Smooth muscle cell (in vitro differentiated cells): ENCODE results near the gene CNGA1. TPM values are rescaled to one million over a fixed set of nuclear protein-coding genes. Genes with fewer than 3 reads are reported as not detected.
A peak's percentile ranks its signal among the peaks of the same experiment; 100 is the strongest.

ENCODE experiments used
- DNase-seq: peaks from one replicate; lab custom pipeline; 2025; ENCODE audit not compliant: unreplicated experiment; lab: John Stamatoyannopoulos, UW
- H2AFZ ChIP-seq: fragments of 200-600 bp; sonication (generic); 2 replicates; pipeline ENCODE4 v1.6.0; 2016; ENCODE audit warnings: antibody characterized with exemption, low read depth, mild to moderate bottlenecking
- H3F3A ChIP-seq: fragments of 200-600 bp; sonication (generic); 2 replicates; pipeline ENCODE4 v1.6.0; 2017; ENCODE audit warnings: antibody characterized with exemption, low read depth
- H3K27ac ChIP-seq: fragments of 200-600 bp; sonication (generic); 2 replicates; pipeline ENCODE4 v1.5.1; 2016; ENCODE audit warnings: low read depth, mild to moderate bottlenecking
- H3K27me3 ChIP-seq: fragments of 200-600 bp; sonication (generic); 2 replicates; pipeline ENCODE4 v1.6.1; 2016; ENCODE audit warnings: low read depth, mild to moderate bottlenecking
- H3K36me3 ChIP-seq: fragments of 200-600 bp; sonication (generic); 2 replicates; pipeline ENCODE4 v1.5.1; 2016; ENCODE audit warnings: low read depth
- H3K4me1 ChIP-seq: fragments of 200-600 bp; sonication (generic); 2 replicates; pipeline ENCODE4 v1.5.1; 2016; ENCODE audit warnings: low read depth
- H3K4me2 ChIP-seq: fragments of 200-600 bp; sonication (generic); 2 replicates; pipeline ENCODE4 v1.6.0; 2016; ENCODE audit warnings: mild to moderate bottlenecking
- H3K4me3 ChIP-seq: fragments of 200-600 bp; sonication (generic); 2 replicates; pipeline ENCODE4 v1.5.1; 2016; ENCODE audit warnings: mild to moderate bottlenecking
- H3K79me2 ChIP-seq: fragments of 200-600 bp; sonication (generic); 2 replicates; pipeline ENCODE4 v1.6.0; 2016; ENCODE audit warnings: low read depth, mild to moderate bottlenecking
- H3K9ac ChIP-seq: fragments of 200-600 bp; sonication (generic); 2 replicates; pipeline ENCODE4 v1.6.0; 2016; ENCODE audit warnings: low read depth
- H3K9me3 ChIP-seq: fragments of 200-600 bp; sonication (generic); replicated peaks from 2 replicates; pipeline ENCODE4 v1.5.1; 2016; ENCODE audit warnings: low read depth
- H4K20me1 ChIP-seq: fragments of 200-600 bp; sonication (generic); 2 replicates; pipeline ENCODE4 v1.6.0; 2016; ENCODE audit warnings: low read depth
- WGBS: methylation state at CpG from one replicate; pipeline ENCODE4 v1.1.7; 2016; ENCODE audit warnings: low lambda C conversion rate; 5-methylcytosine and 5-hydroxymethylcytosine counted together
- polyA plus RNA-seq: library from polyadenylated mRNA; unstranded; fragments of >200 nt; fragmentation: Nextera tagmentation; extraction: Ambion mirVana; gene quantifications from 2 replicates; pipeline ENCODE4 v1.2.1, GENCODE V29; 2016
- total RNA-seq: library from RNA; depleted of rRNA; stranded (reverse); fragments of >200 nt; gene quantifications from 2 replicates; pipeline ENCODE4 v1.2.3, GENCODE V29; 2014
- TF ChIP-seq, protein P1 (sequence below): fragments of 200-600 bp; sonication (generic); IDR thresholded peaks from 2 replicates; pipeline ENCODE4 v1.5.1; 2017; ENCODE audit warnings: borderline replicate concordance, mild to moderate bottlenecking, antibody characterized with exemption; ENCODE audit not compliant: insufficient read depth, poor library complexity, severe bottlenecking

The CNGA1 gene
- total RNA-seq = 0.31 TPM in 2 replicates
- 0.69 and 1.0 TPM in 2 replicates for polyA plus RNA-seq

DNA sequence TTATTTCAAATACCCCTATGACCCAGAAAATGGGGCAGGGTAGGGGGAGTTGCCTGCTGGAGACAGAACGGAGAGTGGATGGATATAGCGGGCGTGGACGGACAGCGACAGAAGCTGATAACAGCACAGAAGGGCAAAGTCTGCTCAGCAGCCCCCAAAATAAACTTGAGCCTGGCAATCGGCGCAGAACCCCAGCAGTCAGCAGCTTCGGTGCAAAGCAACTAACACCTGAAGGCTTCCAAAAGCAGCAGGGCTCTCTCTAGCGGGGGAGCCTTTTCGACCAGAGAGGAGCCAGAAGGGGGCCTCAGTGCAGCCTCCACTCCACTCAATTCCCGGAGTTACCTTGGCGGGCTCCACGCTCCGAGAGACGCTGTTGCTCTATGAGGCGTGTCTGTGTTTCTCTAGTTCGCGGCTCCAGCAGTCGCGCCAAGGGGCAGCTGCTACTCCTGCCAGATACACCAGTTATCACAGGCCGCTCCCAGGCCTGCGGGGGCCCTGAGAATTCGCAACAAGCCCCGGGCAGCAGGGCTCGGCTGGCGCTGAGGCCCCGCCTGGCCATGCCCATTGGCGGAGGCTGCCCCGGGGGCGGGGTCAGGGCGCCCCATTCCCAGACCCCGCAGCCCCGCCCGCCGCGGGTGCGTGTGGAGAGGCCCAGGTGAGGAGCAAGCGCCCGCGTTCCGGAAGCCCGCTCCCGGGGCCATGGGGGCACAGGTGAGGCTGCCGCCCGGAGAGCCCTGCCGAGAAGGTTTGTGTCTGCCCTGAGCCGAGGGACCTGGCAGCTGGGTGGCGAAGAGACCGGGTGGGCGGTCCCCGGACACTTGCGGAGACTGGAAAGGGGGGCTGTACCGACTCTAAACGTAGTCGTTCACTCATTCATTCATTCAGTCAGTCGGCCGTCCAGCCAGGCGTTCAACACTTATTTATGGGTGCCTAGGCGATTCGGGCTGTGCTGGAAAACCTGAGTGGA is at the start of gene CNGA1, which contains the start of gene NIPAL1:
Gene CNGA1, minus strand, starts transcription at position 541 of the 967 bp plus-strand sequence. CDS start 63,992 bp downstream, outside the sequence.
Gene NIPAL1, plus strand, starts transcription at position 632 of the 967 bp plus-strand sequence. Its CDS starts 68 bp downstream, at position 700.
- no peaks in the 10 kb centered on the region for H3K36me3 ChIP-seq
- H3K27ac ChIP-seq = peak within 1 kb of the TSS; percentile 89
- peak; percentile 44 for DNase-seq
- no peaks in the 10 kb centered on the region for H3K4me1 ChIP-seq
- no peaks in the 10 kb centered on the region for H3F3A ChIP-seq
- H3K4me2 ChIP-seq = peak within 1 kb of the TSS; percentile 91
- H3K9me3 ChIP-seq = no peaks in the 10 kb centered on the region
- peak within 1 kb of the TSS; percentile 94 for H3K9ac ChIP-seq
- no peaks in the 10 kb centered on the region for H4K20me1 ChIP-seq
- H3K79me2 ChIP-seq = no peaks in the 10 kb centered on the region
- H3K4me3 ChIP-seq = peak within 1 kb of the TSS; percentile 73
- H2AFZ ChIP-seq = peak within 1 kb of the TSS; percentile 89
- 3% methylated on average over 45 of the region's 60 CpGs for WGBS
- H3K27me3 ChIP-seq = no peaks in the 10 kb centered on the region
- TF ChIP-seq, protein P1, sequence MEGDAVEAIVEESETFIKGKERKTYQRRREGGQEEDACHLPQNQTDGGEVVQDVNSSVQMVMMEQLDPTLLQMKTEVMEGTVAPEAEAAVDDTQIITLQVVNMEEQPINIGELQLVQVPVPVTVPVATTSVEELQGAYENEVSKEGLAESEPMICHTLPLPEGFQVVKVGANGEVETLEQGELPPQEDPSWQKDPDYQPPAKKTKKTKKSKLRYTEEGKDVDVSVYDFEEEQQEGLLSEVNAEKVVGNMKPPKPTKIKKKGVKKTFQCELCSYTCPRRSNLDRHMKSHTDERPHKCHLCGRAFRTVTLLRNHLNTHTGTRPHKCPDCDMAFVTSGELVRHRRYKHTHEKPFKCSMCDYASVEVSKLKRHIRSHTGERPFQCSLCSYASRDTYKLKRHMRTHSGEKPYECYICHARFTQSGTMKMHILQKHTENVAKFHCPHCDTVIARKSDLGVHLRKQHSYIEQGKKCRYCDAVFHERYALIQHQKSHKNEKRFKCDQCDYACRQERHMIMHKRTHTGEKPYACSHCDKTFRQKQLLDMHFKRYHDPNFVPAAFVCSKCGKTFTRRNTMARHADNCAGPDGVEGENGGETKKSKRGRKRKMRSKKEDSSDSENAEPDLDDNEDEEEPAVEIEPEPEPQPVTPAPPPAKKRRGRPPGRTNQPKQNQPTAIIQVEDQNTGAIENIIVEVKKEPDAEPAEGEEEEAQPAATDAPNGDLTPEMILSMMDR = peak; percentile 16

DNA sequence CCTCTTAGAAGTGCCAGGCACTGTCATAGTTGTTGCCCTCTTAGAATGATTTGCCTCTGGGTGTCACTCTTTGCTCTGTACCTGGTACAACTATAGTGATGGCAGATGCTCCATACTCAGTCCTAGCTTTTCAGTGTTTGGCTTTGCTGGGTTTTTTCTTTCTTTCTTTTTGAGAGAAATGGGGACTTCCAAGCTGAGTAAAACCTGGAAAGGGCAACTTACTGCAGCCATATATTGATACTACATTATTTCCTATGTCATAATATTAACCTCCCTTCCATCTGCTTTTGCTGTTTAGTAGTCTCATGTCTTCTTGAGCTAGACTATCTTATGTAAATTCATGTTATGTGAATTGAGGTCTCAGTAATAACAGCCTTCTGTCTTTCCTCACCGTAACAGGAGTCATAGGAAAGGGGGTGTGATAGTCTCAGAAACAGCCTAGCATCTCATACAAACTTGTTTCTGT is 49.1 kb upstream of the CNGA1 start:
- TF ChIP-seq, protein P1 = no peak
- no peaks in the 10 kb centered on the region for H3F3A ChIP-seq
- no peak for DNase-seq
- no peaks in the 10 kb centered on the region for H3K79me2 ChIP-seq
- H3K4me2 ChIP-seq = no peak overlapping the region
- no peaks in the 10 kb centered on the region for H3K36me3 ChIP-seq
- no peak overlapping the region for H3K27ac ChIP-seq
- H2AFZ ChIP-seq = no peak overlapping the region
- H3K27me3 ChIP-seq = no peaks in the 10 kb centered on the region
- no peaks in the 10 kb centered on the region for H3K9me3 ChIP-seq
- no peaks in the 10 kb centered on the region for H3K4me1 ChIP-seq
- H3K9ac ChIP-seq = no peak overlapping the region
- no peaks in the 10 kb centered on the region for H4K20me1 ChIP-seq
- H3K4me3 ChIP-seq = no peak overlapping the region
- 92% methylated on average over 1 of the region's 1 CpG for WGBS

DNA sequence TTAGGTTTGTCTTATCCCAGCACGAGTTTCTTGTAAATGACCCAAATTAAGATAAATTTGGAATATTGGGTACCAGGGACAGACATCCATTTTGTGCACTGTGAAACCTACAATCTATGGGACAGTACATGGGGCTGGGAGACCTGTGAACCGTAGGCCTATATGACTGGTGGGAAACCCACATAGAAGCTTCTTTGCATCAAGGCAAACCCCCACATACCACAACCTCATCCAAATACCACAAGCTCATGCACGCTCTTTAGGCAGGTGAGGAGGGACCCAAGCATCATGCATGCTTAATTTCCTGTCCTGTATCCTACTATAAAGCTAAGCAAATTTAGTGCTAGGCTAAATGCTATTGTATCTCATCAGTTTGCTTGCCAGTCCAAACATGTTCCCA is 47.9 kb upstream of the CNGA1 start:
- Histone ChIP-seq H3K27me3 (no peaks in the 10 kb centered on the region), H3K36me3 (no peaks in the 10 kb centered on the region), H3K9ac (no peak overlapping the region), H3K4me2 (no peak overlapping the region), H4K20me1 (no peaks in the 10 kb centered on the region), H3K4me3 (no peak overlapping the region), H3K9me3 (no peaks in the 10 kb centered on the region), H3F3A (no peaks in the 10 kb centered on the region), H3K4me1 (no peaks in the 10 kb centered on the region), H3K79me2 (no peaks in the 10 kb centered on the region), H2AFZ (no peak overlapping the region), H3K27ac (no peak overlapping the region)
- 87% methylated on average over 3 of the region's 3 CpGs for WGBS
- TF ChIP-seq, protein P1 = no peak
- no peak for DNase-seq
